Fibroblast of mammary gland (primary cell): ENCODE data around the gene NBEA.

ENCODE experiments used
- DNase-seq: peaks from one replicate; pipeline ENCODE4 v3.0.0-alpha.2; 2010; ENCODE audit warnings: low read depth
- H3K4me3 ChIP-seq: 2 replicates; pipeline ENCODE4 v1.5.1; 2011; ENCODE audit warnings: low read depth, mild to moderate bottlenecking, low read length, moderate library complexity; ENCODE audit not compliant: control insufficient read depth
- CTCF ChIP-seq: conservative IDR thresholded peaks from 2 replicates; pipeline ENCODE4 v1.5.1; 2011; ENCODE audit warnings: low read depth, low read length, inconsistent platforms; ENCODE audit not compliant: control insufficient read depth, insufficient read depth

Gene NBEA

GRCh38 chr13:35475212-35475959 is 533.3 kb downstream of the NBEA start:
- DNase-seq, result peak; percentile 66
- peak overlapping the region; percentile 87 for H3K4me3 ChIP-seq
- no peak for TF ChIP-seq CTCF

- H3K4me3 ChIP-seq, result peak within 1 kb of the TSS; percentile 87
- DNase-seq, result peak; percentile 85
- TF ChIP-seq CTCF, result no peak
Observed at GRCh38 chr13:35475960-35476943, 534.2 kb downstream of the NBEA start, which contains the start of gene MAB21L1. TSS of gene MAB21L1 (minus strand) at chr13:35476689. CDS start at chr13:35476138, 551 bp downstream.

- H3K4me3 ChIP-seq, result no peak overlapping the region
- TF ChIP-seq CTCF, result no peak
- DNase-seq, result no peak
Observed at GRCh38 chr13:35477386-35477946, 535.4 kb downstream of the NBEA start.

- no peak for DNase-seq
- TF ChIP-seq CTCF, result no peak
- peak overlapping the region; percentile 38 for H3K4me3 ChIP-seq
Observed at GRCh38 chr13:35478271-35479037, 536.4 kb downstream of the NBEA start.

- H3K4me3 ChIP-seq, result peak overlapping the region; percentile 38
- TF ChIP-seq CTCF, result no peak
- DNase-seq, result peak; percentile 46
Observed at GRCh38 chr13:35479038-35479492, 537.0 kb downstream of the NBEA start.

- H3K4me3 ChIP-seq, result no peak overlapping the region
- TF ChIP-seq CTCF, result no peak
- DNase-seq, result no peak
Observed at GRCh38 chr13:35479706-35480105, 537.6 kb downstream of the NBEA start.
